NCI-H128 (cell line): ENCODE data around the gene LITAFD.
"Not testable (repeated sequence)": the region's sequence is repeated elsewhere in the genome, so short reads cannot be mapped to it uniquely, and the experiment has no call there.

Experiments
- DNase-seq: peaks from one replicate; lab custom pipeline; 2025; ENCODE audit not compliant: unreplicated experiment; lab: John Stamatoyannopoulos, UW

The LITAFD gene

DNA sequence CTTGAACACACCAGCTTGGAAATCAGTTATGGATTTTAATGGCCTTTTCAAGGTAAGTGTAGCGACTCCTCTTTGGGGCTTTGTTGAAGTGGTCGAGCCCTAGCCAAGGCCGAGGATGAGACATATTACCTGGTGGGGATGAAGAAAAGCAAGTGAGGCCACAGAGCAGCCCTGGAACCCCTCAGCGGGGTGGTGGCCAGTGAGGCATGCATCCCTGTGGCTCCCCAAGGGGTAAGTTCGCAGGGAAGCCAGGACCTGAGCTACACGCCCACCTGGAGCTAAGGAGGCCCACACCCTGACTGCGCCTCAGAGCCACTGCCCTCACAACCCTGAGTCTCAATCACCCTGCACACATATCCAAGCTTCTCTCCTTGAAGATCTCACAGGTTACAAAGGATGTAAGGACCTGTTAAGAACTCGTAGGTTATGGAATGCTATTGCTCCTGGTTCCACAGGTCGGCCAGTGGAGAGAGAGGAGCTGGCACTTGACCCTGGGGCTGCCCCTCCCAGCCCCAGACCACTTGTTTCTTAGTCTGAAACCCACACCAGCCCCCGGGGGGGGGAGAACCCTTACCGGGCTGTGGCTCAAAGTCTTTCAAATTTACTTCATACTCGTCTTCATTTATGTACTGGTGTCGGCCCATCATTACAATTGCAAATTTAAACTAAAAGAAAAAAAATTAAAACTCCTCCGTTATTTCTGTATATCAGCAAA lies 12.0 kb downstream of the LITAFD start:
- DNase-seq, result no peak

DNA sequence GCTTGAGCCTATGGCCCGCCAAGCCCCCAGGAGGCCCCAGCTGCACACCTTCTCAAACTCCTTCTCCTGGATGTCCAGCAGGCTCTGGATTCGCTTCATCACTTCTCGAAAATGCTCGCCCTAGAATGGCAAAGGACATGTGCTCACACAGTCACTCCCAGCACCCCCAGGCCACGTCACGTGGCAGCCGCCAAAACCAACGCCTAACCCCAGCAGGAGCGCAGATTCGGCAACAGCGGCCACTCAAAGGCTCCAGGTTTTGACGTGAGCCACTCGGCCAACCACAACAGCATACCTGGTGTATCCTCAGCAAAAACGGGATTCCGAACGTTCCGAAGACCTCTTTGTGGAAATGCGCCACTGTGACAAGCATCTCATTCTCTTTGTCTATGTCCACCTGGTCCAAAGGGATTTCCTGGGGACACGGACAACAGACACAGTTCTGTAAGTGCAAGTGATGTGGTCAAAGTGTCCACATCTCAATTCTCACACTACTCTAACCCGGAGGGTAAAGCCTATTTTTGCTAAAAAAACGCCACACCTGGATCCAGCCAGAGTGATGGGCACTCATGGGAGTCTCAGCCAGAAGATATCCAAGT lies 12.7 kb downstream of the LITAFD start:
- no peak for DNase-seq

DNA sequence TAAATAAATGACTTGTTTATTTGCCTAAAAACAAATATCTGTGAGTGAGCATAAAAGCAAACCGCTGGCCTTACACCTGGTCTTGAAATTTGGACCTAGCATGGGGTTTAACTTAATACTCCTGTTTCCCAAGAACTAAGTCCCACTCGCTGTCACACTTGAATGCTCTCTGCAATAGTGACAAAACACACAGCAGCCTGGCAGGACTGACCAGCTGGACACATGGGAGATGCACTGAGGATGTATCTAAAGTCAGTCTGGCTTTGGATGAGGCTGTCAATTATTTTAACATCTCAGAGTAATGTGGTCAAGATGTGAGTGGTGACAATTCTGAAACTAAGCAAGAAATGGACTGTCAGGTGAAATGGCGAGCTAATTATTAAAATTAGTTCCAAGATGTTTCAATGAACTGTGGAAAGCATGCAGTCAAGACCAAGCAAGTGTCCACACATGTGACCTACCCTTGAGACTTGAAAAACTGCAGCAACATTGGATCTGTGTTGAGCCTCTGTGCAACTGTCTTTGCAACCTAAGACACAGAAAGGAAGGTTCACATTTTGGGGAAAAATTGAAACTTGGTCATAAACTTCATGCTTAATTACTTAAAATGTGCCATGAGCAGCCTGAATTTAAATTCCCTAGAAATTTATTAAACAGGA lies 16.6 kb downstream of the LITAFD start:
- no peak for DNase-seq

DNA sequence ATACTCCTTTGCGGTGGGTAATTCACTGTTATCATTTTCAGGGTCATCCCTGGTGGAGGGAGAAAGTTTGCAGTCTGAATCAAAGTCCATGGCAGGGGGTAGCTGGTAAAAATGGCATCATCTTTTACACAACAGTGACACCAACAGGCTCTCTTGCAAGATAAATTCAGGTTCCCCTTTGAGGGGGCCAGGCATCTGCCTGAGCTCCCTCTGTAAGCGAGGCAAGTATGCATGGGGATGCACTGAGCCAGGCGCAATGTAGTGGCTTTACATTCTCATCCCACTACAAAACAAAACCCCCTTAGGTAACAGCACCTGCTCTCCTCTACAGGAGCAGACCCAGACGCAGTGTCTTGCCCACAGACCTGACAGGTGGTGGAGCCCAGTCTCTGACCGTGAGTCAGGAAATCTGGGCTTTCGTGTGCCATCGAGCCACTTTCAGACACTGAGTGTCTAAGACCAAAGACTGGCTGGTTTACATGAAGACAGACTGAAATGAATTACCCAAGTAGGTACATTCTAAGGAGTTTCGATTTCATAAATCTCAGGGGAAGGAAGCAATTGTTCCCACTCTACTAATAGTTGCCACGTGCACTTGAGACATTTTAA lies 17.7 kb downstream of the LITAFD start:
- no peak for DNase-seq

DNA sequence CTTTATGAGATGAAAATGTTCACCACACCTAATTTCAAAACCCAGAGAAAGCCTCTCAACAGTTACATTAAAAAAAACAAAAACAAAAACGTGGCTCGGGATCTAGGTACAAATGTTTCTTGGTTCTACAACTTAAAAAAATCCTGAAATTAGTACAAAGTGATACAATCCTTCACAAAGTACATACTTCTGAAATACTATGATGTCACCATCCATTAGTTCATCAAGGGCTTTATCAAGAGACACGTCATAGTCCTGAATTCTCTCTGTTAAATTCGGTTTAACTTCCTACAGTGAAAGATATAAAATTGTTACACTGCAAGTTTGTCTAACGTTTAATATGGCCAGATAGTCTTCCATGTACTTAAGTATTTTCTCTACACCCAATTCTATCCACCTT lies 18.2 kb downstream of the LITAFD start:
- no peak for DNase-seq

DNA sequence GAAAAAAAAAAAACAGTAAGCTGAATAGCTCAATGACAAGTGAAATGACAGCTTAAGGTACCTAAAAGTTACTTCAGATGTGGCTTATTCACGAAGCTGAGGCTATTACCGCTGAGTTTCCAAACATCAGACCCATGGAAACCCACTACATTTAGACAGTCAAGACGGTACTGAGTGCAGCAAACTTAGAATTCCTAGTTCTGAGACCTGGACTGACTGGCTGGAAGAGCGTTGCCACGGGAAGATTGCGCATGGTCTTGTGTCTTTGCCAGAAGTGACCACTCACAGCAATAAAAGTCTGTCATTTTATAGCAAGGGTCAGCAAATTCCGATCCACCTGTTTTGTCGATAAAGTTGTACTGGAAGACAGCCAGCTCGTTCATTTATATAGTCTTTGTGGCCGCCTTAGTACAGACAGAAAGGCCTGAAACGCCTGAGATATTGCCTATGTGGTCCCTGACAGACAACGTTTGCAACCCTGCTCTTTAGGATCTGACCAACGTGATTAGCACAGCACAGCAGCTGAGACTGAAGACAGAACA lies 19.2 kb downstream of the LITAFD start:
- DNase-seq, result no peak

DNA sequence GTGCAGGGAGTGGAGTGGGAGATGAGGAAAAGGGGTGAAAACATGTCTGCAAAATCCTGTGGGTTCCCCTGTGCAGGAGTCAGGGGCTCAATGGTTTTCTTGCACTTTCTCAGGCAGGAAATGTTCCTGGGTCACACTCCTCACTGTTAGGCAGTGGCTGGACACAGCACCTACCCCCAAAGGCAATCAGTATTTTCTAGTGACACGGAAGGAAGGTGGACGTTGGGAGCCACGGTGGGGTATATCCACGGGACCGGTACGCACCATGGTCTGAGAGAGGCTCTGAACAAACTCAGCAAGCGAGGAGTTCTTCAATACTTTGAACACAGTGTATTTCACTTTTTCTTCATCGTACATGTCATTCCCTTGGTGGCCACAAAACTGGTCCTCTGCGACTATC lies 20.9 kb downstream of the LITAFD start:
- no peak for DNase-seq

DNA sequence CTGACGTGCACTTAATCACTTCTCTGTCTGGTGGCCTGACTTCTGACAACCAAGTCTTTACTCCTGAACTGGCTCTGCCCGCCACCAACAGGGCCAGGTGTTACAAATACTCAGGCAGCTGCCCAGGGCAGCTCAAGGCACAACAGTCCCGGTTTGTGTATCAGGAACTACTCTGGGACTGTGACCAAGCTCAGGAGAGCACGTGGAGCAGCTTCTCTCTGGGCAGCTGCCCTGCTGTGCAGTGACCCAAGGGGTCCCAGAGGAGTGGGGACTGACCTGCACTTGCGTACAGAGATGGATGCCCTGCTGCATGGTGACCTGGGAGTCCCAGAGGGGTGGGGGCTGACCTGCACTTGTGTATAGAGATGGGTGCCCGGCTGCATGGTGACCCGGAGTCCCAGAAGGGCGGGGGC lies 21.9 kb downstream of the LITAFD start:
- DNase-seq, result no peak

DNA sequence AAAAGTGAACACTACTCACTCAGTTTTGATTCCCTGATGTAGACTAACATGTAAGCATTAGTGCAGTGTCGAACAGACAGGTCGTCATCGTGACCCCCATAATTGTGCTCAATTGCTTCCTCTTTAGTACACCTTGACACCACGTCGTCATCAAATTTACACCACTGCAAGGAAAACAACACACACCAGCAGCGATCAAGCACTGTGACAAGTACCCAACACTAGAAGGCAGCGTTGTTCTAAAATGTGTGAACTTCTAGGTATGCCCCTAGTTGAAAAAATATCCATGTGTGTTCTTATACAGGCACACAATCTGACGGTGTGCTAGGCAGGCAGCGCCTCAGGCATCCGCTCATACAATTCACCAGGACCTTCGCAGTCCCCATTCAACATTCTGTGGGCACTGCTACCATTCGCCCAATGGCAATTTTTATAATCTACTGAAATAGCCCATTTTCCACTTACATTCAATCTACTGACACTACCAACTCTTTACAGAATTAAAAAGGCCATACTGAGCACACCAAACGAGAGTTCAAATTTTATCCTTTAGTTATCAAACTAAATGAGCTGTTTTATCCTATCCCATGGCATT lies 23.1 kb downstream of the LITAFD start:
- DNase-seq, result no peak

DNA sequence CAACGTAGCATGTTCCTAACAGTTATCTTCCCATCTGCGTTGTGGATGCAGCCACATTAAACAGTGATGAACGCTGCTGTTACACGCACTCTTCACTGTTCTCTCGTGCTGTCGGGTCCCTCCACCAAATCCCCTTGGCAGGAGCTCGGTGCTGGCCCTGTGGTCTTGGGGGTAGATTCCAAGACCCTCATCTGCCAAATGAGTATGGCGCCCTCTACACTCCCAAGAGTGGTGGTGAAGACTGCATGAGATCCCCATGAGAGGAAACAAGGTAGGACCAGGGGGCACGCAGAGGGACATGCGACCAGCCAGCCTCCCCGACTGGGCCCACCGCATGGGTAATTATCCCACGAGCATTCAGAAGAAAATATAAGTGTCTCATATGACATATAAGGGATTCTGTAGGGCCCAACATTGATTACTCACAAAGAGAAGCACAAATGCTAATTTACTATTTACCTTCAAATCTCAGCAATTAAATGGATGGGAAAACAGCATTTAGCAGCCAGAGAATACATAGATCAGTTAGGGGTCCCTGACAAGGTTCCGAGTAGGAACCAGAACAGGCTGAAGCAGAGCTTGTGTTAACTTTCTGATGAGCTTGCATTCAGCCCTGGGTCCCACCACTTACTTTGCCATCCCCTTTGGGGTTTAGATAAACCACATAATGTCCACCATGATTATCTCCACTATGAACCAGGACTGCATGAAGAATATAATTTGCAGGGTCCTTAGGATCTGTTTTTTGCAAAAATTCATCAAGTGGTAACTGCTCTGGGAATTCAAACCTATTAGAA lies 23.8 kb downstream of the LITAFD start:
- DNase-seq, result no peak

DNA sequence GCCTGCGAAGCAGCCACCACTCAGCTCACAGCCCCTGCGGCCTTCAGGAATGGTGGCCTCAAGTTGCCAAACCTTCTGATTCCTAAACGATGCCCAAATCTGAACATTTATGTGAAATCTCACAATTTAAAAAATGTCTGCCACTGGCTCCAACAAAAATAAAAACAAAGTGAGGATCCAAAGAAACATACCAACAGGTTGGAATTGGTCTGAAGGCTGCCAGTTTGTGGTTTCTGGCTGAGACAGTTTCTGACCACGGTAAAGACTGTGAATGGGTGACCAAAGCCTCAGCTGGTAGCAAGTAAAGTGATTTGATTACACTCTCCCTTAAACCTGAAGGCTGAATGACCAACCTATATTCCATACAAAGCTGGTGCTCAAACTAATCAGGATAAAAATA lies 24.9 kb downstream of the LITAFD start:
- no peak for DNase-seq

DNA sequence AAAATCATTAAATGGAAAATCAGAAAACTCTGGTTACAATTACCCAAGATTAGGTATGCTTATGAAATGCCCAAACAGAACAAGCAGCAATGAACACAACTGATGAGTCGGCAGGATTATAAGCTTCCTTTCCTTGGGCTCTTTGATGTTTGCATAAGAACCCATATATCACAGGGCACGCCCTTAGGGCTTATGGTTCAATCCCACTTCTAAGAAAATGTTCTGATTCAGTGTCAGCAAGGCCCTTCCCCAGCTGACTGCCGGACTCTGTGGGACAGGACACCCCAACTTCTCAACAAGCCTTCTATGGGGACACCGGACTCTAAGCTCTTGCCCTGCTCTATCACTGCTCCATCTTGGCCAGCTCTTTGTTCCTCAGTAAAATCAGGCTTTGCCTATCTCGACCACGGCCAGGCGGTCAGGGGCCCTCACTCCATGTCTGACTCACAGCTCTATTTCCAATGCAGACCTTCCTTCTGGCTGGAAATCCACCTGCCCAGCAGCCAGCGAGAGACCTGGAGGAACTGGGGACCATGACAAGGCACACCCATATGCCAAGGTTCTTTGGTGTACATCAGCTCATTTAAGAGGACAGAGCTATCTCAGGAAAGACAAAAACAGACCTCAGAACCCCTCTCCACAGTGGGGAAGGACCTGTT lies 26.8 kb downstream of the LITAFD start:
- DNase-seq, result no peak

DNA sequence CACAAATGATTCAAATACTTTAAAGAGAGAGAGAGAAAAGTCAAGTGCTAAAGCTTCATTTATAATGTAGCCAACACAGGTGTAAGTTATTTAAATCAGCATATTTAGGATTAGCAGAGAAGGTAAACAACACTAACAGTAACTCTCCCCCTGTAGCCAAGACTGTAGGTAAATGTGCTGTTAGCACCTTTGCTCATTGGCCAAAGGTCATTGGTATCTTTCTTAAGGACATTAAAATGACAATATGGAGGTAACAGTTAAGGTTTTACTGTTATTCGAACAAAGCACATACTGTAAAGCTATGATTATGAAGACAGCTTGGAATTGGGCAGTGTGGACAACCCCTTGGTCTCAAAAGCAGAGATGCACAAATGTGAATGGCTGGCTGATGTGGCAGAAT lies 28.7 kb downstream of the LITAFD start:
- DNase-seq, result no peak

DNA sequence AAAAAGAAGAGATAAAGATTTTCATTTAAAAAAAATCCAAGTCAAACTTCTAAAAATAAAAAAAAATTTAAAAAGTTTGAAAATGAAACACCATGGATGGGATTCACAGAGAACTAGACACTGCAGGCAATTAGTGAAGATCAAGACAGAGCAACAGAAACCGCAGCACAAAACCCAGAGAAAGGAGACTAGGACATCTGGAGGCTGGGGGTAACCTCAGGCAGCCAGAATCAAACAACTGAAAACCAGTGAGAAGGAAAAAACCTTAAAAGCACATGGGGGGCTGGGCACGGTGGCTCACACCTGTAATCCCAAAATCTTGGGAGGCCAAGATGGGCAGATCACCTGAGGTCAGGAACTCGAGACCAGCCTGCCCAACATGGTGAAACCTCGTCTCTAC lies 30.6 kb downstream of the LITAFD start:
- no peak for DNase-seq

DNA sequence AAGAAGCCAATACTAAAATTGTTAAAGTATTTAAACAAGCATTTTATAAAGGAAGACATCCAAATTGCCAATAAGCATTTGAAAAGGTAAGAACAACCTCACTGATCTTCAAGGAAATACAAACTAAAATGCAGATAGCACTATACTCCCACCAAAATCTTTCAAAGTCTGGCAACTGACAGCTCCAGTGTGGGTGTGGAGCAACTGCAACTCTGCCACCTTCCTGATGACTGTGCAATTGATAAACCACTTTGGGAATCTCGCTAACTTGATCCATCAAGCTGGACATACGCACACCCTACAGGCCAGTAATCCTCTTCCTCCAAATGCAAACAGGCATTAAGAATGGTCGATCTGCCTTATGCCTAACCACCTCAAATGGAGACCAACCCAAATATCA lies 31.9 kb downstream of the LITAFD start:
- DNase-seq, result no peak

DNA sequence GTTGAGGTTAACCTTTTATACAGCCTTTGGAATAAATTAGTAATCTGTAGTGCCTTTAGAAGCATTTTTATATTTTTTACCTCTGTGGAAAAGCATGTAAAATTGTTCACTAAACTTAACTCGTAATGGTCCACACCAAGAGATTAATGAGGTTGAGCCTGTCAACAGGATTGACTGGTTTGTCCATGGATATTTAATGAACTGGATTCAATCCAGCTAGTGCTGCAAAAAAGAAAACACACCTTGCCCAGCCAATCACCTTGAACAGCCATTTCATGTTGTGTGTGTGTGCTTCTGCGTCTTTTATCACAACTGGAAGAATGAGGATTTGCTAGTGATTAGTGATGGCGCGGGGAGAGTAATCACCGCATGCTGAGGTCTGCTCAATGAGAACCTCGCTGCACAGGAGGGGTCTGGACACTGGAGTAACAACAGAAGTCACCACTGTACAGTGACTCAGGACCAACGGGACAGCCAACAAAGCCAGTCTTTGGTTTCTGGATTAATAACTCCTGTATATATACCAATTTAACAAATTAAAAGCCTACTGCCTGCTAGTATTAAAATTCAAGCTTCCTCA lies 33.7 kb downstream of the LITAFD start:
- DNase-seq, result no peak

DNA sequence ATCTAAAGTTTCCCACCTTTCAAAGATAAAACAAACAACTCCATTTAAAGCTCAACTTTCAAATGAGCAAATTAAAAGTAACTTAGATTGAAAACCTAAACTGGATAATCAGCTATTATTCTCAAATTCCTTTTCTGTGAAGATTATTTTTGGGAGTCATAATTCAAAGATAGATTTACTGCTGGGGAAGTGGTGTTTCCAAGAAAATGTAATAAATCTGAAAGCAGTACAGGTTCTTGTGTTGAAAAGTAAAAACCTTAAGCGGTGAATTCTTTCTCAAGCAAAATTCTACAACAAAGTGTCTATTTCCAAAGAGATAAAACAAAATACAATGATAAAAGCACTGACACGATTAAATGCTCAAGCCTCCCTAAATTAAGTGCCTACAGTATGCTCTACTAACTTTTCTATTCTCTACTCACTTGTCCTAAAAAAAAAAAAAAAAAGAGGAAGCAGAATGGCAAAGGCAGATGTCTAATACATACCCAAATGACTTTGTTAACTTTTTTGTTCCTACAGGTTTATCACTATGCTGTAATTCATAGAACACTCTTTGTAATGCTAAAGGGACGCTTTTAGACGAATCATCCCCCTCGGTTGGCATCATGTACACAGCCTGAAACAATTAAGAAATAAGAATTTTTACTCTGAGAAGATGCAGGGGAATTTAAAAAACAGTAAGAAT lies 34.5 kb downstream of the LITAFD start:
- no peak for DNase-seq

DNA sequence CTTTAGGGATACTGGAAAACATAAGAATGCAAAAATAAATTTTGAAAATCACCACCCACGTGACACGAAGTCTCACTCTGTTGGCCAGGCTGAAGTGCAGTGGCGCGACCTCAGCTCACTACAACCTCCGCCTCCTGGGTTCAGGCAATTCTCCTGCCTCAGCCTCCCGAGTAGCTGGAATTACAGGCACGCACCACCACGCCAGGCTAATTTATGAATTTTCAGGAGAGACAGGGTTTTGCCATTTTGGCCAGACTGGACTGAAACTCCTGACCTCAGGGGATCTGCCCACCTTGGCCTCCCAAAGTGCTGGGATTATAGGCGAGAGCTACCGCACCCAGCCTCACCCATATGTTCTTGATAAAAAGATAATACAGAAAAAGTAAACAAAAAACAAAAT lies 35.2 kb downstream of the LITAFD start:
- not testable (repeated sequence) for DNase-seq
